Pancreas (tissue), 10 donors: ENCODE measurements around the gene NUBPL. TPM values are rescaled to one million over a fixed set of nuclear protein-coding genes. Genes with fewer than 3 reads are reported as not detected.
"Not testable (repeated sequence)": the region's sequence is repeated elsewhere in the genome, so short reads cannot be mapped to it uniquely, and the experiment has no call there.

ENCODE experiments used
- ATAC-seq, 4 donors: fragments of 200-7000 bp; cut with Tn5 transposase; one replicate each; pipeline versions ENCODE4 v1.8.0 to v1.9.1; 2020; ENCODE audit warnings: mild to moderate bottlenecking in 4 of 4, moderate library complexity in 4 of 4
- DNase-seq, 6 donors: peaks; one replicate each; pipeline ENCODE4 v3.0.0-alpha.2; 2020
- FAIRE-seq: peaks from 2 replicates; lab custom pipeline; 2012; peaks lifted over from hg19 to GRCh38; lab: Jason Lieb, UNC
- H3K27ac ChIP-seq, 4 donors: fragments of 200-600 bp; sonication (generic); 1 replicate in 3 of 4; 2 replicates in 1 of 4; pipeline versions ENCODE4 v1.5.0 to v1.8.0; 2020
- H3K27me3 ChIP-seq, 4 donors: fragments of 200-600 bp; one replicate each; pipeline ENCODE4 v1.8.0; 2021
- H3K36me3 ChIP-seq, 3 donors: fragments of 200-600 bp; sonication (generic) in 1 of 3; one replicate each; pipeline versions ENCODE4 v1.5.0 to v1.8.0; 2020 to 2021
- H3K4me1 ChIP-seq, 3 donors: fragments of 200-600 bp; one replicate each; pipeline ENCODE4 v1.8.0; 2021
- H3K4me3 ChIP-seq, 4 donors: fragments of 200-600 bp; sonication (generic) in 2 of 4; one replicate each; pipeline versions ENCODE4 v1.5.0 to v1.8.0; 2020 to 2021
- H3K9me3 ChIP-seq, 4 donors: fragments of 200-600 bp; one replicate each; pipeline ENCODE4 v1.8.0; 2021
- WGBS, 2 donors: extraction: QIAGEN DNeasy Blood & Tissue Kit; methylation state at CpG; one replicate each; pipeline ENCODE4 v1.1.7; 2013; 5-methylcytosine and 5-hydroxymethylcytosine counted together
- intact Hi-C, 3 donors: fragments of 100-400 bp; cut with DNase I; formaldehyde crosslinking; loops; one replicate each; pipeline versions ENCODE4 v1.11.1 to v1.14.2; 2022
- polyA plus RNA-seq, 2 donors: library from polyadenylated mRNA; stranded (reverse); fragments of 200-250 nt; gene quantifications; one replicate each; pipeline ENCODE4 v1.2.3, GENCODE V29; 2013
- total RNA-seq, 6 donors: library from RNA; stranded (reverse); fragmentation: NEBNext Ultra II Directional in 4 of 6; extraction: Animal tissue kit (Norgen Biotek cat#: 25700) in 4 of 6; gene quantifications; one replicate each; pipeline versions ENCODE4 v1.2.1 to v1.2.4, GENCODE V29; 2021 to 2023
- TF ChIP-seq, protein P1 (sequence below), 4 donors: fragments of 200-600 bp; sonication (generic) in 3 of 4; IDR thresholded peaks; one replicate each; pipeline versions ENCODE4 v1.5.0 to v1.8.0; 2021; ENCODE audit warnings: antibody characterized with exemption in 4 of 4
- donor health status: healthy with polysubstance abuse.
- donor health status: DM: no; HTN: no; CAD: no; lungs with moderate emphysema.
- donor health status: DM: no; HTN: no; CAD: no.
- donor health status: control.
- donor health status: control.
- donor health status: Bipolar disorder and iron deficiency.
- donor health status: DM: yes; HTN: yes; CAD: no.
- donor health status: DM: no; HTN: no; CAD: no.
- donor health status: DM: no; HTN: no; CAD: no.
- donor health status: DM: yes; HTN: yes; CAD: no.

Gene NUBPL
- total and polyA plus RNA-seq, 8 donors, result 2.1 to 7.0 (median 4.9) TPM

DNA sequence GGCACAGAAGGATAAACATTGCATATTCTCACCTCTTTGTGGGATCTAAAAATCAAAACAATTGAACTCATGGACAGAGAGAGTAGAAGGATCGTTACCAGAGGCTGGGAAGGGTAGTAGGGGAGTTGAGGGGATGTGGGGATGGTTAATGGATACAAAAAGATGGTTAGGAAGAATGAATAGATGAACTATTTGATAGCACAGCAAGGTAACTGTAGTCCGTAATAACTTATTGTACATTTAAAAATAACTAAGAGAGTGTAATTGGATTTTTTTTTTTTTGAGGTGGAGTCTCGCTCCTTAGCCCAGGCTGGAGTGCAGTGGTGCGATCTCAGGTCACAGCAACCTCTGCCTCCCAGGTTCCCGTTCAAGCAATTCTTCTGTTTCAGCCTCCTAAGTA lies 52.0 kb downstream of the NUBPL start:
- 96 to 97% methylated on average over 5 of the region's 5 CpGs for WGBS, 2 donors
- TF ChIP-seq, protein P1, sequence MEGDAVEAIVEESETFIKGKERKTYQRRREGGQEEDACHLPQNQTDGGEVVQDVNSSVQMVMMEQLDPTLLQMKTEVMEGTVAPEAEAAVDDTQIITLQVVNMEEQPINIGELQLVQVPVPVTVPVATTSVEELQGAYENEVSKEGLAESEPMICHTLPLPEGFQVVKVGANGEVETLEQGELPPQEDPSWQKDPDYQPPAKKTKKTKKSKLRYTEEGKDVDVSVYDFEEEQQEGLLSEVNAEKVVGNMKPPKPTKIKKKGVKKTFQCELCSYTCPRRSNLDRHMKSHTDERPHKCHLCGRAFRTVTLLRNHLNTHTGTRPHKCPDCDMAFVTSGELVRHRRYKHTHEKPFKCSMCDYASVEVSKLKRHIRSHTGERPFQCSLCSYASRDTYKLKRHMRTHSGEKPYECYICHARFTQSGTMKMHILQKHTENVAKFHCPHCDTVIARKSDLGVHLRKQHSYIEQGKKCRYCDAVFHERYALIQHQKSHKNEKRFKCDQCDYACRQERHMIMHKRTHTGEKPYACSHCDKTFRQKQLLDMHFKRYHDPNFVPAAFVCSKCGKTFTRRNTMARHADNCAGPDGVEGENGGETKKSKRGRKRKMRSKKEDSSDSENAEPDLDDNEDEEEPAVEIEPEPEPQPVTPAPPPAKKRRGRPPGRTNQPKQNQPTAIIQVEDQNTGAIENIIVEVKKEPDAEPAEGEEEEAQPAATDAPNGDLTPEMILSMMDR (IDR thresholded peaks at IDR 0.05), result no peak
- DNase-seq, result no peak
- Histone ChIP-seq H3K27me3 (no peaks in the 10 kb centered on the region), H3K4me3 (no peak overlapping the region), H3K4me1 (no peaks in the 10 kb centered on the region), H3K27ac (no peak overlapping the region), H3K36me3 (no peaks in the 10 kb centered on the region), H3K9me3 (no peaks in the 10 kb centered on the region)
- ATAC-seq, result no peak
- FAIRE-seq, result no peak
- intact Hi-C loops, result no loop called here

DNA sequence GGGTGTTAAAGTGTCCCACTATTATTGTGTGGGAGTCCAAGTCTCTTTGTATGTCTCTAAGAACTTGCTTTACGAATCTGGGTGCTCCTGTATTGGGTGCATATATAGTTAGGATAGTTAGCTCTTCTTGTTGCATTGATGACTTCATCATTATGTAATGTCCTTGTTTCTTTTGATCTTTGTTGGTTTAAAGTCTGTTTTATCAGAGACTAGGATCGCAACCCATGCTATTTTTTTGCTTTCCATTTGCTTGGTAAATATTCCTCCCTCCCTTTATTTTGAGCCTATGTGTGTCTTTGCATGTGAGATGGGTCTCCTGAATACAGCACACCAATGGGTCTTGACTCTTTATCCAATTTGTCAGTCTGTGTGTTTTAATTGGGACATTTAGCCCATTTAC lies 57.7 kb downstream of the NUBPL start:
- H3K27ac ChIP-seq, H3K4me1 ChIP-seq, ATAC-seq, H3K36me3 ChIP-seq, H3K4me3 ChIP-seq, intact Hi-C loops, H3K9me3 ChIP-seq, FAIRE-seq, H3K27me3 ChIP-seq, DNase-seq: not testable (repeated sequence)
- 79 to 91% methylated on average over 2 of the region's 2 CpGs for WGBS, 2 donors

DNA sequence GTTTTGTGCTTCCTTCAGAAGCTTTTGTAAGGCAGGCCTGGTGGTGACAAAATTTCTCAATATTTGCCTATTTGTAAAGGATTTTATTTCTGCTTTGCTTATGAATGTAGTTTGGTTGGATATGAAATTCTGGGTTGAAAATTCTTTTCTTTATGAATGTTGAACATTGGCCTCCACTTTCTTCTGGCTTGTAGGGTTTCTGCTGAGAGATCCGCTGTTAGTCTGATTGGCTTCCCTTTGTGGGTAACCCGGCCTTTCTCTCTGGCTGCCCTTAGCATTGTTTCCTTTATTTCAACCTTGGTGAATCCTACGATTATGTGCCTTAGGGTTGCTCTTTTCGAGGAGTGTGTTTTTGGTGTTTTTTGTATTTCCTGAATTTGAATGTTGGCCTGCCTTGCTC lies 58.2 kb downstream of the NUBPL start:
- Histone ChIP-seq H3K4me1 (no peaks in the 10 kb centered on the region), H3K27me3 (no peaks in the 10 kb centered on the region), H3K9me3 (no peaks in the 10 kb centered on the region), H3K36me3 (no peaks in the 10 kb centered on the region), H3K27ac (no peak overlapping the region), H3K4me3 (no peak overlapping the region)
- intact Hi-C loops, result no loop called here
- TF ChIP-seq, protein P1 (IDR thresholded peaks at IDR 0.05), result no peak
- FAIRE-seq (no peak), ATAC-seq (no peak), DNase-seq (no peak)
- 91 to 99% methylated on average over 4 of the region's 4 CpGs for WGBS, 2 donors

DNA sequence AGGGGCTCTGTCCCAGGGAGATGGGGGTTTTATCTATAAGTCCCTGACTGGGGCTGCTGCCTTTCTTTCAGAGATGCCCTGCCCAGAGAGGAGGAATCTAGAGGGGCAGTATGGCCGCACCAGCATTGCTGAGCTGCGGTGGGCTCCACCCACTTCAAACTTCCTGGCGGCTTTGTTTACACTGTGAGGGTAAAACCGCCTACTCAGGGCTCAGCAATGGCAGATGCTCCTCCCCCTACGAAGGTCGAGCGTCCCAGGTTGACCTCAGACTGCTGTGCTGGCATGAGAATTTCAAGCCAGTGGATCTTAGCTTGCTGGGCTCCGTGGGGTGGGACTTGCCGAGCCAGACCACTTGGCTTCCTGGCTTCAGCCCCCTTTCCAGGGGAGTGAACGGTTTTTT lies 59.7 kb downstream of the NUBPL start:
- DNase-seq, H3K27me3 ChIP-seq, H3K27ac ChIP-seq, intact Hi-C loops, H3K4me1 ChIP-seq, H3K4me3 ChIP-seq, H3K36me3 ChIP-seq, ATAC-seq, FAIRE-seq, H3K9me3 ChIP-seq: not testable (repeated sequence)
- WGBS, 2 donors, result 94 to 99% methylated on average over 10 of the region's 10 CpGs

DNA sequence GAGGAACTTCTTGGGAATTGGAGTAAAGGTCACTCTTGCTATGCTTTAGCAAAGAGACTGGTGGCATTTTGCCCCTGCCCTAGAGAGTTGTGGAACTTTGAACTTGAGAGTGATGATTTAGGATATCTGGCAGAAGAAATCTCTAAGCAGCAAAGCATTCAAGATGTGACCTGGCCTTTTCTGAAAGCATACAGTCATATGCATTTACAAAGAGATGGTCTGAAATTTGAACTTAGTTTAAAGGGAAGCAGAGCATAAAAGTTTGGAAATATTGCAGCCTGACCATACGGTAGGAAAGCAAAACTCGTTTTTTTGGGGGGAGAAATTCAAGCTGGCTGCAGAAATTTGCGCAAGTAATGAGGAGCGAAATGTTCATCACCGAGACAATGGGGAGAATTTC lies 60.9 kb downstream of the NUBPL start:
- DNase-seq, result no peak
- Histone ChIP-seq H3K27ac (no peak overlapping the region), H3K4me3 (no peak overlapping the region), H3K27me3 (no peaks in the 10 kb centered on the region), H3K9me3 (no peaks in the 10 kb centered on the region), H3K4me1 (no peaks in the 10 kb centered on the region), H3K36me3 (no peaks in the 10 kb centered on the region)
- intact Hi-C loops, result no loop called here
- 91 to 92% methylated on average over 5 of the region's 5 CpGs for WGBS, 2 donors
- no peak for ATAC-seq
- TF ChIP-seq, protein P1 (IDR thresholded peaks at IDR 0.05), result no peak
- FAIRE-seq, result no peak

DNA sequence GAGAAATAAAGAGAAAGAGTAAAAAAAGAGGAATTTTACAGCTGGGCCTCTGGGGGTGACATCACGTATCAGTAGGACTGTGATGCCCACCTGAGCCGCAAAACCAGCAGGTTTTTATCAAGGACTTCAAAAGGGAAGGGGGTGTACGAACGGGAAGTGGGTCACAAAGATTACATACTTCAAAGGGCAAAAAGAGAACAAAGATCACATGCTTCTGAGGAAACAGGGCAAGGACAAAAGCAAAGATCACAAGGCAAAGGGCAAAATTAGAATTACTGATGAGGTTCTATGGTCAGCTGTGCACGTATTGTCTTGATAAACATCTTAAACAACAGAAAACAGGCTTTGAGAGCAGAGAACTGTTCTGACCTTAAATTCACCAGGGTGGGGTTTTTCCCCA lies 91.7 kb downstream of the NUBPL start:
- H3K9me3 ChIP-seq, H3K27ac ChIP-seq, H3K36me3 ChIP-seq, ATAC-seq, intact Hi-C loops, FAIRE-seq, DNase-seq, H3K4me3 ChIP-seq, H3K4me1 ChIP-seq, H3K27me3 ChIP-seq: not testable (repeated sequence)
- WGBS, 2 donors, result 94 to 99% methylated on average over 5 of the region's 5 CpGs

DNA sequence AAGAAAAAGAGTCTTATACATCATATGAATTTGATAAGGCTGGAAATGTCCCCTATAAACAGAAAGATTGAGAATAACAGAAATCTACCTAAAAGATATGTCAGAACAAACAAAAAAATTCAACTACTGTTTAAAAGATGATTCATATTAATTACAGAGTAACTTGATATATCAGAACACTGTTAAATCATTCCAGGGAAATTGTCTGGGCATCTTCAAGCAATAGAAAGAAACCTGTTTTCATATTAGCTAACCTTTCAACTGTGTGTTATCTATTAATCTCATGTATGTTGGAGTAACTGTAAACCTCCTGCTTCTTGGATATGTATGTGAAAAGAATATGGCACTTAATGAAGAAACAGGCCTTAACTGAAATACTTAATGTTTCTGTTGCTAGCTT lies 96.7 kb downstream of the NUBPL start:
- no peak for DNase-seq
- ATAC-seq, result no peak
- intact Hi-C loops, result no loop called here
- H3K36me3 ChIP-seq, result no peaks in the 10 kb centered on the region
- H3K4me3 ChIP-seq, result no peak overlapping the region
- H3K4me1 ChIP-seq, result no peaks in the 10 kb centered on the region
- TF ChIP-seq, protein P1 (IDR thresholded peaks at IDR 0.05), result no peak
- no peak for FAIRE-seq
- H3K27me3 ChIP-seq, result no peaks in the 10 kb centered on the region
- H3K9me3 ChIP-seq, result no peaks in the 10 kb centered on the region
- H3K27ac ChIP-seq, result no peak overlapping the region
